Stimulated activated CD8-positive, alpha-beta memory T cell treated with anti-CD3 and anti-CD28 coated beads, Interleukin-4, amount 100 ng/mL, for 24 hours (primary cell): ENCODE measurements around the gene MXD3.
"Not testable (repeated sequence)": the region's sequence is repeated elsewhere in the genome, so short reads cannot be mapped to it uniquely, and the experiment has no call there.

Experiments used
- DNase-seq: peaks from one replicate; pipeline ENCODE4 v3.0.0-alpha.2; 2020; ENCODE audit warnings: low read depth

The MXD3 gene

DNA sequence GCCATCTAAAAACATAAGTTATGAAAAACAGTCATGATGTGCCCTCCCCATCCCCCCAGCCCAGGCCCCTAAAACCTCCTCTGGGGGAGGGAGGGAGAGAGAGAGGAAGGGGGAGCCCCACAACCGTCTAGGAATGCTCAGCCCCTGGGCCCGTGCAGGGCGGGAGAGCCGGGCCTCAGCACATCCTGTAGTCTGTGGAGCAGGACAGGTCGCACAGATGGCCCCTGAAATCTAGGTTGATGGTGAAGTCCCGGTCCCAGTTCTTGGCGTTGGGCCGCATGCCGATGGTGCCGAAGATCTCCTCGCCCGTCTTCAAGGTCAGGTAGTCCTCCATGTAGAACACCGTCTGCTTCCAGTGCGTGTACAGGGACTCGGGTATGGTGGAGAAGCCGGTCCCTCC lies 46.3 kb downstream of the MXD3 start:
- DNase-seq: no peak

DNA sequence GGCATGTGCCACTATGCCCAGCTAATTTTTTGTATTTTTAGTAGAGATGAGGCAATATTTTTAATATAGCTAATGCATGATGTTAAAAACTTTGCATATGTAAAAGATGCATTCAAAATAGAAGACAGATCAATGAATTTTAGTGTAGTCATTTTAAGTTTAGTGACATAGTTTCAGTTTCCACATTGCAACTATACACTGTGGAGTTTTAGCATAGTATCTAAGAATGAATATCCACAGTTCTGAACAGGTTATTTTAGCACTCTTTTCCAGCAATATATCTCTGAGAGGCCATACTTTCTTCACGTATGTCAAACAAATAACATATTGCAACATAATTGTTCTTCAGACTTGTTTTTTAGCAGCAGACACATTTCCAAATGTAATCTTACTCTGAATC lies 47.5 kb downstream of the MXD3 start:
- no peak for DNase-seq

DNA sequence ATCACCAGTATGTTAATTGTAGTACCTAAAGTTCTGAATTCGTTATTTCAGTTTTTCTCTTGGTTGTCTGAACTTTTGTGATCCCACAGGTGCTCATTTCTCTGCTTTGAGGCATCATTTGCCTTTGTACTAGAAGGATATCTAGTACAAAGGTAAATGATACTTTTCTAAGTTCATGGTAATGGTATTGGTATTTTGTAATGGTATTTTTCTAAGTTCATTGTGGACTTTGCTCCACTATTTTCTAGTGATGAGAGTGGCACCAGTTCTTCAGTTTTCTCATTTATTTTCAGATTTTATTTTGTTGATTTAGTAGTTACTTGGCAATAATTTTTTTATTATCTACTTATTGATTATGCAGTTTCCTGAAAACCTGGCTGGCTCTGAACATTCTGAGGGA lies 50.2 kb downstream of the MXD3 start:
- DNase-seq: no peak

DNA sequence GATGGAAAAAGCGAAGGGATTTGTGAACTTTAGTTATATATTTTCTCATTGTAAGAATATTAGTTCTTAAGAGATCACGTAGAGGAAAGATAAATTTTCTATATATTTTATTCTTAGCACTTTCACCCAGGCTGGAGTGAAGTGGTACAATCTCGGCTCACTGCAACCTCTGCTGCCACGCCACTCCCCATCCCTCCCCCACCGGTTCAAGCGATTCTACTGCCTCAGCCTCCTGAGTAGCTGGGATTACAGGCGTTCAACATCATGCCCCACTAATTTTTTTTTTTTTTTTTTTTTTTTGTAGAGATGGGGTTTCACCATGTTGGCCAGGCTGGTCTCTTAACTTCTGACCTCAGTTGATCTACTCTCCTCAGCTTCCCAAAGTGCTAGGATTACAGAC lies 50.7 kb downstream of the MXD3 start:
- no peak for DNase-seq

DNA sequence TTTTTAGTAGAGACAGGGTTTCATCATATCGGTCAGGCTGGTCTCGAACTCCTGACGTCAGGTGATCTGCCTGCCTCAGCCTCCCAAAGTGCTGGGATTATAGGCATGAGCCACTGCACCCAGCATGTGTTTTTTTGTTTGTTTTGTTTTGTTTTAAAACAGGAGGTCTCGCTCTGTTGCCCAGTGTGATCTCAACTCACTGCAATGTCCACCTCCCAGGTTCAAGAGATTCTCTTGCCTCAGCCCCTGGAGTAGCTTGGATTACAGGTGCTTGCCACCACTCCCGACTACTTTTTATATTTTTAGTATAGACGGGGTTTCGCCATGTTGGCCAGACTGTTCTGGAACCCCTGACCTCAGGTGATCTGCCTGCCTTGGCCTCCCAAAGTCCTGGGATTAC lies 53.0 kb downstream of the MXD3 start:
- not testable (repeated sequence) for DNase-seq
